ENCODE data around the gene FZD2. TPM values are rescaled to one million over a fixed set of nuclear protein-coding genes. Genes with fewer than 3 reads are reported as not detected.

Gene FZD2
- polyA plus RNA-seq, 2 of the 4 experiments (the other 2 are of a cell fraction): 25.8 to 54.9 TPM

GRCh38 chr17:44606658-44607057 is 49.4 kb downstream of the FZD2 start (continued):
- TF ChIP-seq PBX3 (IDR thresholded peaks at IDR 0.05) (no peak), RCOR1 (IDR thresholded peaks at IDR 0.05; ENCODE audit: low read depth, low read length) (no peak), KDM1A (IDR thresholded peaks at IDR 0.05; ENCODE audit: low read depth) (no peak)

GRCh38 chr17:44607836-44608690 is 50.8 kb downstream of the FZD2 start:
- peak overlapping the region; percentile 44 to 81; a peak in 4 of 6 replicates for H3K27ac ChIP-seq
- peaks cover 11% of the 10 kb centered on the region for H3K4me1 ChIP-seq
- ATAC-seq (no peak; a peak in 2 of 6 replicates), DNase-seq (ENCODE audit: low read depth in 1 of 2, low spot score in 1 of 2) (no peak), FAIRE-seq (no peak)
- POLR2A ChIA-PET: interaction anchor here (0.6 kb wide), 1 partner anchor 74 kb away, joined by 5 read pairs; no protein-coding TSS in a partner anchor
- H3K9me3 ChIP-seq: no peaks in the 10 kb centered on the region
- TF ChIP-seq ZNF302 (CRISPR knock-in tag; IDR thresholded peaks at IDR 0.05): no peak
- TF ChIP-seq ELK1 (IDR thresholded peaks at IDR 0.05; ENCODE audit: low read depth, low read length): no peak
- TF ChIP-seq NFE2L2 (conservative IDR thresholded peaks at IDR 0.05; ENCODE audit: low read length): no peak
- CTCF ChIA-PET: interaction anchor here (0.8 to 9.6 kb wide), 17 partner anchors 10 to 245 kb away, joined by 3 to 66 read pairs (median 4); no protein-coding TSS in a partner anchor
- 78% methylated on average over 10 of the region's 10 CpGs for WGBS (ENCODE audit: missing lambda C conversion rate)
- no peak overlapping the region for H3K4me3 ChIP-seq
- peak overlapping the region; percentile 17; the same call in 1 of the 3 replicates for H3K4me2 ChIP-seq

- Histone ChIP-seq H3K4me1 (peaks cover 8% of the 10 kb centered on the region), H3K4me3 (no peak overlapping the region), H3K27ac (peak overlapping the region; percentile 44 to 81; a peak in 3 of 6 replicates), H3K9me3 (no peaks in the 10 kb centered on the region), H3K4me2 (peak overlapping the region; percentile 17; the same call in 1 of the 3 replicates)
- FAIRE-seq: no peak
- no peak for DNase-seq (ENCODE audit: low read depth in 1 of 2, low spot score in 1 of 2)
- TF ChIP-seq ELK1 (IDR thresholded peaks at IDR 0.05; ENCODE audit: low read depth, low read length) (no peak), MYC (IDR thresholded peaks at IDR 0.05; ENCODE audit: borderline replicate concordance, low read length) (no peak)
- WGBS (ENCODE audit: missing lambda C conversion rate): 95% methylated on average over 6 of the region's 6 CpGs
- POLR2A ChIA-PET: no interaction called here
- ATAC-seq: no peak
- CTCF ChIA-PET: interaction anchor here (0.6 to 9.6 kb wide), 14 partner anchors 9 to 76 kb away, joined by 3 to 66 read pairs (median 5); no protein-coding TSS in a partner anchor
These were observed 51.6 kb downstream of the FZD2 start for GRCh38 chr17:44608727-44609435.

GRCh38 chr17:44610331-44610730 is 53.0 kb downstream of the FZD2 start:
- ChIA-PET CTCF (interaction anchor here (0.8 to 9.6 kb wide), 12 partner anchors 9 to 165 kb away, joined by 3 to 66 read pairs (median 4); no protein-coding TSS in a partner anchor), POLR2A (no interaction called here)
- FAIRE-seq: no peak

More at GRCh38 chr17:44610331-44610730, 53.0 kb downstream of the FZD2 start:
- WGBS (ENCODE audit: missing lambda C conversion rate): 73% methylated on average over 4 of the region's 4 CpGs
- Histone ChIP-seq H3K4me2 (no peak overlapping the region), H3K4me3 (no peak overlapping the region), H3K9me3 (no peaks in the 10 kb centered on the region), H3K27ac (no peak overlapping the region), H3K4me1 (peaks cover 8% of the 10 kb centered on the region)
- DNase-seq (ENCODE audit: low read depth in 1 of 2, low spot score in 1 of 2) (no peak), ATAC-seq (peak in 1 of 2 experiments; percentile 19; a peak in 1 of 6 replicates)
- no peak for TF ChIP-seq NFE2L2 (conservative IDR thresholded peaks at IDR 0.05; ENCODE audit: low read length)
- TF ChIP-seq BCL3 (IDR thresholded peaks at IDR 0.05): no peak
- no peak for TF ChIP-seq ATOH8 (CRISPR knock-in tag; IDR thresholded peaks at IDR 0.05; ENCODE audit: low read depth)
- TF ChIP-seq MAX (IDR thresholded peaks at IDR 0.05): no peak
- no peak for TF ChIP-seq JUNB (IDR thresholded peaks at IDR 0.05)
- TF ChIP-seq NR3C1 (IDR thresholded peaks at IDR 0.05): no peak
- TF ChIP-seq ZC3H11A (IDR thresholded peaks at IDR 0.05): no peak
- no peak for TF ChIP-seq FOSL2 (IDR thresholded peaks at IDR 0.05)
- no peak for TF ChIP-seq FOSL2 (CRISPR knock-in tag; IDR thresholded peaks at IDR 0.05)
- no peak for TF ChIP-seq POLR2A (IDR thresholded peaks at IDR 0.05; ENCODE audit: low read length)
- no peak for TF ChIP-seq ESRRA (IDR thresholded peaks at IDR 0.05; ENCODE audit: borderline replicate concordance, low read length)
- TF ChIP-seq CHD4 (IDR thresholded peaks at IDR 0.05; ENCODE audit: borderline replicate concordance): no peak
- TF ChIP-seq CHD2 (IDR thresholded peaks at IDR 0.05; ENCODE audit: low read length, partially characterized antibody): no peak
- TF ChIP-seq FOSB (CRISPR knock-in tag; IDR thresholded peaks at IDR 0.05): no peak
- no peak for TF ChIP-seq HOXB5 (CRISPR knock-in tag; IDR thresholded peaks at IDR 0.05)
- no peak for TF ChIP-seq SMC3 (IDR thresholded peaks at IDR 0.05)

All from A549 (cell line).